Activated CD8-positive, alpha-beta T cell treated with anti-CD3 and anti-CD28 coated beads, Interleukin-2, amount 10 ng/mL, durations not matched to agents 7 days and 5 days (primary cell): Measurements from ENCODE around the gene ASCL3. TPM values are rescaled to one million over a fixed set of nuclear protein-coding genes. Genes with fewer than 3 reads are reported as not detected.

Source experiments
- ATAC-seq: fragments of 150-1000 bp; cut with Tn5 transposase; one replicate; pipeline ENCODE4 v1.10.0; 2021; ENCODE audit warnings: moderate library complexity
- CTCF ChIA-PET: fragments of 350-600 bp; sonication (Branson Sonifier 250); formaldehyde crosslinking; loops from one replicate; lab custom pipeline; 2021; ENCODE audit warnings: antibody characterized with exemption; lab: Charles Lee
- POLR2A ChIA-PET: fragments of 350-600 bp; sonication (Branson Sonifier 250); formaldehyde crosslinking; loops from one replicate; lab custom pipeline; 2021; ENCODE audit warnings: antibody characterized with exemption; lab: Charles Lee
- DNase-seq: peaks from one replicate; pipeline ENCODE4 v3.0.0-alpha.2; 2020
- H3K27ac Mint-ChIP-seq: one replicate; pipeline ENCODE4 v1.8.0; 2021; ENCODE audit warnings: mild to moderate bottlenecking, mixed read lengths
- H3K27me3 Mint-ChIP-seq: one replicate; pipeline ENCODE4 v1.8.0; 2021; ENCODE audit warnings: low read depth, mixed read lengths
- H3K36me3 Mint-ChIP-seq: one replicate; pipeline ENCODE4 v1.8.0; 2021; ENCODE audit warnings: low read depth, mixed read lengths
- H3K4me1 Mint-ChIP-seq: one replicate; pipeline ENCODE4 v1.8.0; 2021; ENCODE audit warnings: low read depth, mixed read lengths
- H3K4me3 Mint-ChIP-seq: one replicate; pipeline ENCODE4 v1.8.0; 2021; ENCODE audit warnings: mild to moderate bottlenecking, mixed read lengths
- H3K9me3 Mint-ChIP-seq: one replicate; pipeline ENCODE4 v1.8.0; 2022; ENCODE audit warnings: mixed read lengths; ENCODE audit not compliant: insufficient read depth
- total RNA-seq, 2 experiments: library from RNA; stranded (reverse); gene quantifications; one replicate each; pipeline ENCODE4 v1.2.3, GENCODE V29; 2021

Gene ASCL3
- total RNA-seq, 2 experiments from 2014 or later: not detected

DNA sequence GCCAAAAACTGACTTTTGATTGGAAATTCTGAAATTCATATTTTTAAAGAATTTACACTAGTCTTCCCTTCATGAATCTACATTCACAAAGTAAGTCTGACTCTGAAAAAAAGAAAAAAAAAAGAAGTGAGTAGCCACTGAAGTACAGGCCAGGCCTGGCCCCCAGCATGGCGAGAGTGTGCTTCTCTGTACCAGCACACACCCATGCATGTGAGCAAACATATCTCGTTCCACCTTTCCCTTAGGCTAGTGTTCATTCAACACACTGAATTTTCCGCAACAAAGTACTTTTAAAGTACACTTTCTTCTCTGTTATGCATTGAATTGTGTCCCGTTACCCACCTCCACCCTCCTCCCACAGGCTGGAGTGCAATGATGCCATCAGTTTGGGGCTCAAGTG is 14.6 kb downstream of the ASCL3 start:
- Mint-ChIP-seq H3K27me3 (no peaks in the 10 kb centered on the region), H3K4me1 (no peaks in the 10 kb centered on the region), H3K9me3 (no peaks in the 10 kb centered on the region), H3K4me3 (no peak overlapping the region), H3K36me3 (peaks cover 3% of the 10 kb centered on the region), H3K27ac (no peak overlapping the region)
- ChIA-PET POLR2A (interaction anchor here (1.3 kb wide), 1 partner anchor 35 kb away, joined by 3 read pairs; no protein-coding TSS in a partner anchor), CTCF (interaction anchor here (0.8 to 1.0 kb wide), 2 partner anchors 13 to 31 kb away, joined by 4 read pairs; no protein-coding TSS in a partner anchor)
- DNase-seq (no peak), ATAC-seq (no peak)

DNA sequence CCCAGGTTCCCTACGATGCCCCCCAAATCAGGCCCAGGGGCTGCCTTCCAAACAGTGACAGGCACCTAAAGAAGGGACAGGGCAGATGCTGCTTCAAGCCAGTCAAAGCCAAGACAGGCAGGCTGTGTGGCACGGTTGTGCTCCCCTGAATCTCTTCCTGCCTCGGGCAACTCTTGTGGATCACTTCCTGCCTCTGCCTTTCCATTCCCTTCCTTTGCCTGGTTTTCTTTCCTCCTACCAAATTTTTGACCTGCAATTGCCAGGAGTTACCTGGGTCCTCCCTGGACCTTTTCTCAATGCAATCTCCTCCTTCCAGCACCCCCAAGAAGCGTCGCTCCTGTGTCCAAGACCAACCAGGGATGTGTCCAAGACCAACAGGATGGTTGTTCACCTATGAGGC is 15.6 kb downstream of the ASCL3 start:
- Mint-ChIP-seq H3K4me1 (no peaks in the 10 kb centered on the region), H3K36me3 (peaks cover 6% of the 10 kb centered on the region), H3K27me3 (no peaks in the 10 kb centered on the region), H3K9me3 (no peaks in the 10 kb centered on the region), H3K4me3 (no peak overlapping the region), H3K27ac (no peak overlapping the region)
- ChIA-PET POLR2A (no interaction called here), CTCF (interaction anchor here (0.8 to 1.0 kb wide), 2 partner anchors 12 to 32 kb away, joined by 4 read pairs; no protein-coding TSS in a partner anchor)
- ATAC-seq (no peak), DNase-seq (no peak)

DNA sequence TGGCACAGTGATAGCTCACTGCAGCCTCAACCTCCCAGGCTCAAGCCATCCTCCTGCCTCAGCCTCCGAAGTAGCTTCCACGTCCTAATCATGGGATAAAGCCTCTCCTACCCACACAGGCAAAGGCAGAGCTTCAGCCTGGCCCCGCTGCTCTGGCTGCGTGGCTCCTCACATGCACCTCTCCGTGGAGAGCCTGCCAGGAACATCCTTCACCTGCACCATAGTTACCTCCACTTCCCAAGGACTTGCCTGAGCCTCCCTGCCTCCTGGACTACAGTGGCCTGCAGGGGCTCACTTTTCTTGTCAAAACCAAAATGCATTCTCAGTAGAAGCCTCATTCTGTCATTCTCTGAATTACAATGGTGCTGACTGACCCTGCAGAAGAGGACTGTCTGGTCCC is 16.6 kb downstream of the ASCL3 start:
- ChIA-PET POLR2A (interaction anchor here (1.4 kb wide), 1 partner anchor 38 kb away, joined by 9 read pairs; the partner anchor contains the start of gene TMEM9B), CTCF (no interaction called here)
- no peaks in the 10 kb centered on the region for H3K4me1 Mint-ChIP-seq
- no peak overlapping the region for H3K4me3 Mint-ChIP-seq
- H3K9me3 Mint-ChIP-seq: no peaks in the 10 kb centered on the region
- H3K27me3 Mint-ChIP-seq: no peaks in the 10 kb centered on the region
- H3K36me3 Mint-ChIP-seq: peaks cover 14% of the 10 kb centered on the region
- H3K27ac Mint-ChIP-seq: no peak overlapping the region
- ATAC-seq (no peak), DNase-seq (no peak)

DNA sequence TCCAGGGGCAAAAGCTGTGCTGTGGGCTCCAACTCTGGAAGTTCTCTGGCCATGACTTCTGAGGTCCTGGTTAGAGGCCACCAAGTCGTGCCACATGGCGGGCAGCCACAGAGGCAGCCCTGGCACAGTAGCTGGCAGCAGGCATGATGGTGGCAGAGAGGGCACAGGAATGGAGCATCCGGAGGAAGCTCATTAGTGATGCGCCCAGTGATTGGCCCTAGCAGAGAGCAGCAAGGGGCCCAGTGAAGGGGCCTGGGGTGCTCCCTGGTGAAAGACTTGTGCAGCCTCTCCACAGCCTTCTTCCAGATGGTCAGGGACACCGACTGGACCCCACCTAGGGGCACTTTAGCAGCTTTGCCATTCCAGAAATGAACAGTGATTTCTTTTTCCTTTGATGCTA is 17.1 kb downstream of the ASCL3 start:
- Mint-ChIP-seq H3K9me3 (no peaks in the 10 kb centered on the region), H3K27ac (no peak overlapping the region), H3K27me3 (no peaks in the 10 kb centered on the region), H3K4me3 (no peak overlapping the region), H3K4me1 (no peaks in the 10 kb centered on the region), H3K36me3 (peaks cover 15% of the 10 kb centered on the region)
- ChIA-PET POLR2A (interaction anchor here (1.4 kb wide), 1 partner anchor 38 kb away, joined by 9 read pairs; the partner anchor contains the start of gene TMEM9B), CTCF (interaction anchor here (1.2 kb wide), 1 partner anchor 34 kb away, joined by 3 read pairs; no protein-coding TSS in a partner anchor)
- DNase-seq (no peak), ATAC-seq (no peak)

DNA sequence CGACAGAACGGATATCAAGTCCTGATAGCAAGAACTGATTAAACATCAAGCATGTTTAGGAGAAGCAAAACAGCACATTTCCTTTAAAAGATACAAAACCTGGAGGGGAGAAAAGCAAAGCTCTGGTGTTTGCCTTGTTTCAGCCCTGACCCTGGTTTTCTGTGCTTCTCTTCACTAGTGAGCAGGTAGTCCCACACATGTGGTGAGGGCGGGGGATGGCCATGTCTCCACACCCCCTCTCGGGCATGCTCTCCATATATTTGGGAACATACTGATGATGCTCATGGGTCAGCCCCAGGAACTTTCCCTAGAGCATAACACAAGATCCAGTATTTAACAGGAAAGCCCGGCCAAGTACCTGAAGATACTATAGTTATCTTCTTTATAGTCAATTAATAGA is 20.1 kb downstream of the ASCL3 start:
- POLR2A ChIA-PET: no interaction called here

DNA sequence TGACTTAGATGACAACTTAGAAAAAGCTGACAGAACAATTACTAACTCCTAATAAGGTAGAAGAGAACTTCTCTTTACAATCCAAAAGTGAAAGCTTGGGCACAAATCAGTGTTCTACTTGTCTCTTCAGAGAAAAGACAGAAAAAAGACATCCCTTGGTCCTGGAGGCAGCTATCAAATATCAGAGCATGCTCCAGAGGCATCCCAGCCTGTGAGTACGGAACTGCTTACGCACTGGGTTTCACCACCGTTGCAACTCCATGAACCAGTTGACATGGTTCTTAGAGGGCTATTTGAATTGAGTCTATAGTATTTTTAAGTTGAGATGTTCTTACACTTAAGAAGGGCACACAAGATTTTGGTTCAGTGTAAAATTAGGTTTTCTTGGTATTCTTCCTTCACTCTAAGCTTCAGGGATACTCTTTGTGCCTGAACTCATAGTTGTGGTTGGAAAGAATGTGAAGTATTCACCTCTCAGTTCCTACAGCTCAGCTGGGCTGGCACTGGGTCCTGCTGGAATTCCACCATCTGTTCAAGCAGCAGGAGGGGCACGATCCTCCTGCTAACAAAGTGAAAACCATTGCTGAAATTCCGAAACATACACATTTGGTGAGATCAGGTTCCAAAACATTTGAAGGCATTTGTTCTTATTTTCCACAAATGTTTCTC is 25.5 kb downstream of the ASCL3 start:
- Mint-ChIP-seq H3K36me3 (peaks cover 46% of the 10 kb centered on the region), H3K4me1 (peaks cover 26% of the 10 kb centered on the region), H3K27ac (no peak overlapping the region), H3K9me3 (no peaks in the 10 kb centered on the region), H3K4me3 (no peak overlapping the region), H3K27me3 (no peaks in the 10 kb centered on the region)
- POLR2A ChIA-PET: no interaction called here
- DNase-seq: no peak
- CTCF ChIA-PET: interaction anchor here (5.4 kb wide), 1 partner anchor 41 kb away, joined by 141 read pairs; no protein-coding TSS in a partner anchor
- no peak for ATAC-seq

More for the DNA sequence above, 20.1 kb downstream of the ASCL3 start:
- DNase-seq (no peak), ATAC-seq (no peak)
- H3K27me3 Mint-ChIP-seq: no peaks in the 10 kb centered on the region
- peaks cover 28% of the 10 kb centered on the region for H3K36me3 Mint-ChIP-seq
- no peaks in the 10 kb centered on the region for H3K4me1 Mint-ChIP-seq
- no peak overlapping the region for H3K4me3 Mint-ChIP-seq
- no peaks in the 10 kb centered on the region for H3K9me3 Mint-ChIP-seq
- no peak overlapping the region for H3K27ac Mint-ChIP-seq
- CTCF ChIA-PET: interaction anchor here (0.6 kb wide), 1 partner anchor 827 kb away, joined by 3 read pairs; no protein-coding TSS in a partner anchor

DNA sequence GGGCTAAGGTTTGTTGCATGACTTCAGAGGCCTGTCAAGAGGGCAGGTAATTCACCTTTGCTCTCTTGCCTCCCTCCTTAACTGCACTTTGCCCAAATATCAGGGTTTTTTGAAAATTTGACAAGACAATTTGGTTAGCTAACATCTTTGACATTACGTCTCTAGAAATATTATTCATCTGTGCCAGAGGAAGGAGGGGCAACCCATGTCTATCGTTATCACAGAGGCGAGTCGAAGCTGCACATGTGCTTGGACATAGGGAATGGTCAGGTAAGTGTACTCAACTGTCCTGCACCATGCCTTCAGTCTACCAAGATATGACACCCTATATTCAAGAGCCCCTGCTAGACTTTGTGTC is 28.2 kb downstream of the ASCL3 start:
- H3K36me3 Mint-ChIP-seq: peaks cover 36% of the 10 kb centered on the region
- ChIA-PET CTCF (interaction anchor here (0.7 to 5.4 kb wide), 20 partner anchors 9 to 592 kb away, joined by 3 to 141 read pairs (median 4); partner anchors contain the start of genes TMEM41B and TMEM9B), POLR2A (interaction anchor here (1.0 kb wide), 1 partner anchor 50 kb away, joined by 3 read pairs; the partner anchor contains the start of gene TMEM9B)
- peak overlapping the region; percentile 81 for H3K27ac Mint-ChIP-seq
- peaks cover 37% of the 10 kb centered on the region for H3K4me1 Mint-ChIP-seq
- DNase-seq (no peak), ATAC-seq (no peak)
- no peaks in the 10 kb centered on the region for H3K9me3 Mint-ChIP-seq
- H3K27me3 Mint-ChIP-seq: peaks cover 6% of the 10 kb centered on the region
- peak overlapping the region; percentile 60 for H3K4me3 Mint-ChIP-seq

DNA sequence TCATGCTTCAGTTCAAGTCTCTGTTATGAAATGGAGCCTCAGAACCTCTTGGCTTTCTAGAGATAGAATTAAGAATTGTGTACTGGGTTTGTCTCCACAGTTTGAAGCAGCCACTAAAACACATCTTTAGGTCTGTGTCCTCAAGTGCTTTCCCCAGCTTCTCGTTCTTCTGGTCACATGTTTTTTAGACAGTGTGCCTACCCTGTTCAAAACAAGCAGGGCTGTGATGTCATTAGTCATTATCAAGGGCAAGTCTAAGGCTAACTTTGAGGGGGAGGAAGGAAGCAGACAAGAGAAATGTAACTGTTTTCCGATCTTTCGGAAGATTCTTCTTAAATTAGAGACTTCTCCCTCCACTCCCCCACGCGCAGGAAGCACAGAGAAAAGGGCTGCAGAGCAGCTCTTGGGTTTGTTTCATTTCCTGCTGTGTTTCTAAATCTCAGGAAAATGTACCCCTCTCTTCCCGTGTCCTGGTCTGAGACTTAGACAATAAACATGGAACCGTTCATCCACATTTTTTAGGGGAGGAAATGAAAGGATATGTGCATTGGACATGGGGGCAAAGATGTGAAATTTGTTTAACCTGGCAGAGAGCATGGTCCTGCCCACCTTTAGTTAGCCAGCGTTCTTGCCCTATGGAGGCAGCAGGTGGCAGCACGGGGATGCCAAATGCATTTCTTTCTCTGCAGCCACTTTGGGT is 28.7 kb downstream of the ASCL3 start:
- Mint-ChIP-seq H3K9me3 (no peaks in the 10 kb centered on the region), H3K27me3 (peaks cover 6% of the 10 kb centered on the region), H3K4me3 (peak overlapping the region; percentile 60), H3K27ac (peak overlapping the region; percentile 81), H3K36me3 (peaks cover 36% of the 10 kb centered on the region), H3K4me1 (peaks cover 39% of the 10 kb centered on the region)
- POLR2A ChIA-PET: interaction anchor here (1.0 to 1.2 kb wide), 2 partner anchors 45 to 50 kb away, joined by 3 to 5 read pairs; partner anchors contain the start of gene TMEM9B
- DNase-seq: peak; percentile 73
- CTCF ChIA-PET: interaction anchor here (0.5 to 5.4 kb wide), 27 partner anchors 9 to 1068 kb away, joined by 3 to 141 read pairs (median 4); partner anchors contain the start of genes ASCL3, TMEM41B and TMEM9B
- peak; percentile 34 for ATAC-seq

DNA sequence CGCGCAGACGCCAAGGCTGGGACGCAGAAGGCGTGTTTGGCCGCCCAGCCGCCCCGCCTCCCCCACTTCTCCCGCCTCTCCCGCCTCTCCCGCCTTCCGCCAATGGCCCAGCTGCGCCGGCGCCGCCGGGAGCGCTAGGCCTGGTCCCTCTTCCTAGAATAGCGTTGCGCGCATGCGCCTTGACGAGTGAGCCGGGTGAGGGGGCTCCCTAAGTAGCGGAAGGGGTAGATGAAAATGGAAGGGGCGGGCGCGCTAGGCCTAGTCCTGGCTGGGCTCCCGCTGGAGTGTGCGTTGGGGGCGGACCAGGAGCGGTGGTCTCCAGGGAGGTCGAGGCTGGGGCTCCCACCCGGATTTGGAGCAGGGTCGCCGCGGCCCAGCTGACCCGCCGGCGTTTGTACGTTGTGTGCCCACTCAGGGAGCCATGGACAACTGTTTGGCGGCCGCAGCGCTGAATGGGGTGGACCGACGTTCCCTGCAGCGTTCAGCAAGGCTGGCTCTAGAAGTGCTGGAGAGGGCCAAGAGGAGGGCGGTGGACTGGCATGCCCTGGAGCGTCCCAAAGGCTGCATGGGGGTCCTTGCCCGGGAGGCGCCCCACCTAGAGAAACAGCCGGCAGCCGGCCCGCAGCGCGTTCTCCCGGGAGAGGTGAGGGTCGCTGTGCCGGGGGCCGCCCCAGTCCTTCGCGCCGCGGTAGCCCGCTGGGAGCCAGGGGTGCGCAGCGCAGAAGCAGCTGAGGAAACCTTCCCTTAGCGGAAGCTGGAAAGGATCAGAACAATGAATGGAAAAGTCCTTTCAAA is 31.6 kb downstream of the ASCL3 start, which contains the start of gene AKIP1:
AKIP1 (plus strand) TSS at position 161 of the 795 bp plus-strand sequence; CDS start at position 422, 261 bp downstream.
- DNase-seq (peak; percentile 88), ATAC-seq (peak; percentile 82)
- H3K9me3 Mint-ChIP-seq: no peaks in the 10 kb centered on the region
- ChIA-PET POLR2A (interaction anchor here (0.6 to 1.4 kb wide), 4 partner anchors 23 to 229 kb away, joined by 3 to 10 read pairs (median 5); partner anchors contain the start of genes RPL27A, TMEM9B and TRIM66), CTCF (interaction anchor here (1.0 to 3.6 kb wide), 6 partner anchors 49 to 595 kb away, joined by 3 to 33 read pairs (median 4); partner anchors contain the start of gene TMEM9B)
- H3K36me3 Mint-ChIP-seq: peaks cover 14% of the 10 kb centered on the region
- peak within 1 kb of the TSS; percentile 85 for H3K27ac Mint-ChIP-seq
- peaks cover 11% of the 10 kb centered on the region for H3K27me3 Mint-ChIP-seq
- H3K4me3 Mint-ChIP-seq: peak within 1 kb of the TSS; percentile 93
- peaks cover 42% of the 10 kb centered on the region for H3K4me1 Mint-ChIP-seq

DNA sequence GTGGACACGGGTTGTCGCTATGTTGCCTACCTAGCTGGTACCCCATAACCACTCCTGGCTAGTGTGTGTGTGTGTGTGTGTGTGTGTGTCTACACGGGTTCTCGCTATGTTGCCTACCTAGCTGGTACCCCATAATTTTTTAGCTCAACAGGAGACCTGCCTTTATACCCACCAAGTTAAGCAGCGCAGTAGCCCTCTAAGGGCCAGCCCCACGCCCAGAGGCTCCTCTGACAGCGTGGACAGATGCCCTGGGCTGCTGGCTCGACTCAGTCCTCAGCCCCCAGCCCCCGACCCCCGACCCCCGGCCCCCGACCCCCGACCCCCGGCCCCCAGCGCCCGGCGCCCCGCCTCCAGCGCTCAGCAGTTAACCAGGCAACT is 32.2 kb downstream of the ASCL3 start:
- ChIA-PET POLR2A (interaction anchor here (0.7 to 1.0 kb wide), 3 partner anchors 53 to 228 kb away, joined by 4 to 6 read pairs (median 4); partner anchors contain the start of genes RPL27A, TMEM9B and TRIM66), CTCF (interaction anchor here (1.3 to 3.6 kb wide), 3 partner anchors 50 to 227 kb away, joined by 3 to 33 read pairs (median 4); no protein-coding TSS in a partner anchor)
- Mint-ChIP-seq H3K9me3 (no peaks in the 10 kb centered on the region), H3K4me1 (peaks cover 42% of the 10 kb centered on the region), H3K27me3 (peaks cover 11% of the 10 kb centered on the region), H3K27ac (peak overlapping the region; percentile 53), H3K4me3 (peak overlapping the region; percentile 93), H3K36me3 (peaks cover 11% of the 10 kb centered on the region)
- ATAC-seq (peak; percentile 29), DNase-seq (peak; percentile 29)
